A673 (cell line): Measurements from ENCODE around the gene SERPINF2.

Source experiments
- CTCF ChIP-seq: fragments of 300-800, 200-600 bp; sonication (generic); conservative IDR thresholded peaks from 2 replicates; pipeline ENCODE4 v1.5.1; 2017; ENCODE audit warnings: low read depth, mild to moderate bottlenecking, antibody characterized with exemption, low read length, moderate library complexity, mixed read lengths
- EZH2 ChIP-seq: fragments of 200-600 bp; sonication (generic); IDR thresholded peaks from 2 replicates; pipeline ENCODE4 v1.6.1; 2017; ENCODE audit warnings: borderline replicate concordance, low read depth, mild to moderate bottlenecking, mixed read lengths, antibody characterized with exemption, low read length; ENCODE audit not compliant: poor library complexity, severe bottlenecking

- no peak for TF ChIP-seq CTCF
- no peak for TF ChIP-seq EZH2
These were observed 27.3 kb downstream of the SERPINF2 start for GRCh38 chr17:1769822-1770477.
